Peyer's patch (tissue), 4 donors: ENCODE measurements around the gene IVD. TPM values are rescaled to one million over a fixed set of nuclear protein-coding genes. Genes with fewer than 3 reads are reported as not detected.

Experiments
- DNase-seq, 3 donors: peaks; one replicate each; pipeline ENCODE4 v3.0.0-alpha.2; 2017 to 2019
- H3K27ac ChIP-seq, 4 donors: fragments of 200-600 bp; sonication (generic); one replicate each; pipeline ENCODE4 v1.5.1; 2016 to 2019
- H3K27me3 ChIP-seq, 2 donors: fragments of 200-600 bp; sonication (generic); one replicate each; pipeline ENCODE4 v1.5.1; 2019
- H3K36me3 ChIP-seq, 3 donors: fragments of 200-600 bp; sonication (generic); one replicate each; pipeline ENCODE4 v1.5.1; 2016 to 2019
- H3K4me1 ChIP-seq, 4 donors: fragments of 200-600 bp; sonication (generic); one replicate each; pipeline ENCODE4 v1.5.1; 2016 to 2019
- H3K4me3 ChIP-seq, 4 donors: fragments of 200-600 bp; sonication (generic); 1 replicate in 3 of 4; 2 replicates in 1 of 4; pipeline ENCODE4 v1.5.1; 2016 to 2019; ENCODE audit warnings: mild to moderate bottlenecking in 1 of 4
- H3K9me3 ChIP-seq, 4 donors: fragments of 200-600 bp; sonication (generic); one replicate each; pipeline ENCODE4 v1.5.1; 2016 to 2019; ENCODE audit warnings: mild to moderate bottlenecking in 1 of 4
- CTCF ChIP-seq, 6 experiments: fragments of 450-650 bp in 4 of 6; fragments of 200-600 bp in 2 of 6; sonication (generic) in 1 of 6; IDR thresholded peaks; one replicate each; pipeline ENCODE4 v1.5.1; 2017 to 2019; ENCODE audit warnings: antibody characterized with exemption in 6 of 6, mild to moderate bottlenecking in 3 of 6, moderate library complexity in 1 of 6
- POLR2A ChIP-seq, 2 donors: fragments of 450-650 bp; IDR thresholded peaks; one replicate each; pipeline ENCODE4 v1.5.1; 2017; ENCODE audit warnings: antibody characterized with exemption in 2 of 2, mild to moderate bottlenecking in 2 of 2, moderate library complexity in 2 of 2
- total RNA-seq, 4 donors: library from RNA; depleted of rRNA; stranded (reverse); fragments of >200 nt; gene quantifications; one replicate each; pipeline ENCODE4 v1.1.0, GENCODE V29; 2016

The IVD gene
- total RNA-seq, 4 donors from 2014 or later: 42.9 to 87.6 (median 71.1) TPM

- H3K36me3 ChIP-seq: peaks cover 0 to 76% (median 0%) of the 10 kb centered on the region in 3 donors
- H3K4me3 ChIP-seq: no peak overlapping the region
- no peaks in the 10 kb centered on the region for H3K4me1 ChIP-seq
- no peaks in the 10 kb centered on the region for H3K27me3 ChIP-seq
- no peak overlapping the region for H3K27ac ChIP-seq
- no peaks in the 10 kb centered on the region for H3K9me3 ChIP-seq
- no peak for TF ChIP-seq CTCF (IDR thresholded peaks at IDR 0.05)
- TF ChIP-seq POLR2A (IDR thresholded peaks at IDR 0.05): no peak
- peak in 1 of 3 donors; percentile 36 for DNase-seq
Measured at GRCh38 chr15:40463886-40464545, 58.4 kb downstream of the IVD start.

GRCh38 chr15:40464595-40465185 lies 59.1 kb downstream of the IVD start:
- H3K9me3 ChIP-seq: no peaks in the 10 kb centered on the region
- H3K36me3 ChIP-seq: peaks cover 0 to 69% (median 0%) of the 10 kb centered on the region in 3 donors
- H3K27ac ChIP-seq: no peak overlapping the region
- H3K27me3 ChIP-seq: no peaks in the 10 kb centered on the region
- DNase-seq: no peak
- H3K4me3 ChIP-seq: no peak overlapping the region
- H3K4me1 ChIP-seq: no peaks in the 10 kb centered on the region
- TF ChIP-seq CTCF (IDR thresholded peaks at IDR 0.05) (no peak), POLR2A (IDR thresholded peaks at IDR 0.05) (no peak)

GRCh38 chr15:40465939-40466338 lies 60.3 kb downstream of the IVD start:
- Histone ChIP-seq H3K36me3 (peaks cover 0 to 57% (median 0%) of the 10 kb centered on the region in 3 donors), H3K27me3 (no peaks in the 10 kb centered on the region), H3K27ac (no peak overlapping the region), H3K9me3 (no peaks in the 10 kb centered on the region), H3K4me1 (peaks cover 0 to 7% (median 0%) of the 10 kb centered on the region in 4 donors), H3K4me3 (no peak overlapping the region)
- TF ChIP-seq CTCF (IDR thresholded peaks at IDR 0.05) (no peak), POLR2A (IDR thresholded peaks at IDR 0.05) (no peak)
- peak in 1 of 3 donors; percentile 28 for DNase-seq

- peaks cover 0 to 51% (median 0%) of the 10 kb centered on the region in 3 donors for H3K36me3 ChIP-seq
- peaks cover 0 to 11% (median under 1%) of the 10 kb centered on the region in 4 donors for H3K4me1 ChIP-seq
- peak in 1 of 3 donors; percentile 36 for DNase-seq
- H3K4me3 ChIP-seq: no peak overlapping the region
- H3K27ac ChIP-seq: no peak overlapping the region
- no peaks in the 10 kb centered on the region for H3K27me3 ChIP-seq
- no peaks in the 10 kb centered on the region for H3K9me3 ChIP-seq
- no peak for TF ChIP-seq POLR2A (IDR thresholded peaks at IDR 0.05)
- TF ChIP-seq CTCF (IDR thresholded peaks at IDR 0.05): no peak
Measured at GRCh38 chr15:40466426-40467260, 61.0 kb downstream of the IVD start.

- Histone ChIP-seq H3K36me3 (peaks cover 0 to 45% (median 0%) of the 10 kb centered on the region in 3 donors), H3K4me3 (no peak overlapping the region), H3K27me3 (no peaks in the 10 kb centered on the region), H3K27ac (no peak overlapping the region), H3K4me1 (peaks cover 0 to 17% (median 3%) of the 10 kb centered on the region in 4 donors), H3K9me3 (no peaks in the 10 kb centered on the region)
- DNase-seq: peak in 1 of 3 donors; percentile 32
- TF ChIP-seq POLR2A (IDR thresholded peaks at IDR 0.05) (no peak), CTCF (IDR thresholded peaks at IDR 0.05) (no peak)
Measured at GRCh38 chr15:40467261-40467615, 61.6 kb downstream of the IVD start.
